ENCODE measurements around the gene RASGRP1. TPM values are rescaled to one million over a fixed set of nuclear protein-coding genes. Genes with fewer than 3 reads are reported as not detected.
A peak's percentile ranks its signal among the peaks of the same experiment; 100 is the strongest.

The RASGRP1 gene
- total and polyA plus RNA-seq, 10 of the 15 experiments (the other 5 are each of a cell fraction or from before 2014, with no cell fraction given) = 5.6 to 234 (median 20.9) TPM

DNA sequence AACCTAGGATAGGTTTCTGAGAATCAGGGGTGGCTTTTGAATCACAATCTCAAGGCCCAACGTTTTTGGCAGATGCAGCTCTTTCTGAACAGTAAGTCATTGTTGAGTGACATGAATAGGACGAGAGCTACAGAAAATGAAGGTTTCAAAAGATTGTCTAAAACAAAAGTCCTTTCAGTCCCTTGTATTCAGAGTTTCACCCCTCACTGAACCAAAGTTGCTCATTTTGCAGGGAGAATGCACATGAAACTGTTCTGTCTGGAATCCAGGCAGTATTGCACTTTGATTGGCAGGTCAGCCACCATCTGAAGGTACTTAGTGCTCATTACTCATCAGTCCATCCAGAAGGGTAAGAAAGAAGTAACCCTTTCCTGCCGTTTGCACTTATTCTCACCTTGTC is 24.1 kb upstream of the RASGRP1 start:
- Histone ChIP-seq H3K27ac (ENCODE audit: control insufficient read depth, insufficient read depth) (no peak overlapping the region), H3K4me2 (ENCODE audit: control insufficient read depth, insufficient read depth) (no peak overlapping the region), H4K20me1 (ENCODE audit: control insufficient read depth, insufficient read depth) (no peaks in the 10 kb centered on the region), H2AFZ (ENCODE audit: control insufficient read depth, low read depth, low read length) (no peak overlapping the region), H3K9me3 (replicated peaks; ENCODE audit: control insufficient read depth, insufficient read depth, low read length) (no peaks in the 10 kb centered on the region), H3K9ac (ENCODE audit: control insufficient read depth, insufficient read depth, low read length) (no peak overlapping the region), H3K79me2 (ENCODE audit: control insufficient read depth, insufficient read depth, low read length) (no peaks in the 10 kb centered on the region), H3K4me3 (no peak overlapping the region), H3K4me1 (ENCODE audit: control insufficient read depth, insufficient read depth, low read length) (no peaks in the 10 kb centered on the region), H3K36me3 (ENCODE audit: control insufficient read depth in 2 of 2, insufficient read depth in 2 of 2, low read length in 1 of 2) (no peaks in the 10 kb centered on the region), H3K27me3 (replicated peaks in 1 of 2; ENCODE audit: control insufficient read depth in 2 of 2, insufficient read depth in 2 of 2, low read length in 1 of 2) (no peaks in the 10 kb centered on the region)
- intact Hi-C loops (cut with micrococcal nuclease; ENCODE audit: unreplicated experiment) = no loop called here
- DNase-seq (ENCODE audit: low read depth, low spot score) (no peak), ATAC-seq (peak; percentile 21; the same call in 1 of the 3 replicates), FAIRE-seq (no peak)
- POLR2A ChIA-PET = interaction anchor here (1.0 to 2.4 kb wide), 5 partner anchors 9 to 111 kb away, joined by 3 to 6 read pairs (median 5); no protein-coding TSS in a partner anchor
- in situ Hi-C loops (cut with MboI) = no loop called here
- CTCF ChIA-PET = interaction anchor here (0.6 to 4.3 kb wide), 8 partner anchors 10 to 102 kb away, joined by 3 to 22 read pairs (median 4); partner anchors contain the start of gene RASGRP1
- 64% methylated on average over 3 of the region's 3 CpGs for WGBS (ENCODE audit: insufficient coverage, insufficient replicate concordance, low lambda C conversion rate, missing lambda C conversion rate)
- TF ChIP-seq FOS (IDR thresholded peaks at IDR 0.05; ENCODE audit: borderline replicate concordance, extremely low read depth, insufficient read length) (no peak), POLR2AphosphoS5 (IDR thresholded peaks at IDR 0.05; ENCODE audit: low read length) (no peak)
- TF ChIP-seq, protein P1, sequence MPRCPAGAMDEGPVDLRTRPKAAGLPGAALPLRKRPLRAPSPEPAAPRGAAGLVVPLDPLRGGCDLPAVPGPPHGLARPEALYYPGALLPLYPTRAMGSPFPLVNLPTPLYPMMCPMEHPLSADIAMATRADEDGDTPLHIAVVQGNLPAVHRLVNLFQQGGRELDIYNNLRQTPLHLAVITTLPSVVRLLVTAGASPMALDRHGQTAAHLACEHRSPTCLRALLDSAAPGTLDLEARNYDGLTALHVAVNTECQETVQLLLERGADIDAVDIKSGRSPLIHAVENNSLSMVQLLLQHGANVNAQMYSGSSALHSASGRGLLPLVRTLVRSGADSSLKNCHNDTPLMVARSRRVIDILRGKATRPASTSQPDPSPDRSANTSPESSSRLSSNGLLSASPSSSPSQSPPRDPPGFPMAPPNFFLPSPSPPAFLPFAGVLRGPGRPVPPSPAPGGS (IDR thresholded peaks at IDR 0.05; ENCODE audit: borderline replicate concordance, insufficient read depth, low read depth, low read length, poor library complexity, severe bottlenecking) = no peak
- TF ChIP-seq, protein P2, sequence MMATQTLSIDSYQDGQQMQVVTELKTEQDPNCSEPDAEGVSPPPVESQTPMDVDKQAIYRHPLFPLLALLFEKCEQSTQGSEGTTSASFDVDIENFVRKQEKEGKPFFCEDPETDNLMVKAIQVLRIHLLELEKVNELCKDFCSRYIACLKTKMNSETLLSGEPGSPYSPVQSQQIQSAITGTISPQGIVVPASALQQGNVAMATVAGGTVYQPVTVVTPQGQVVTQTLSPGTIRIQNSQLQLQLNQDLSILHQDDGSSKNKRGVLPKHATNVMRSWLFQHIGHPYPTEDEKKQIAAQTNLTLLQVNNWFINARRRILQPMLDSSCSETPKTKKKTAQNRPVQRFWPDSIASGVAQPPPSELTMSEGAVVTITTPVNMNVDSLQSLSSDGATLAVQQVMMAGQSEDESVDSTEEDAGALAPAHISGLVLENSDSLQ (IDR thresholded peaks at IDR 0.05) = peak; percentile 81
- no TSS peak for BruUV-seq (replicated peaks)
- RAD21 ChIA-PET (ENCODE audit: unreplicated experiment) = interaction anchor here (0.6 to 2.5 kb wide), 7 partner anchors 25 to 146 kb away, joined by 3 to 13 read pairs (median 4); partner anchors contain the start of gene RASGRP1
- SMC1A ChIA-PET (ENCODE audit: uncharacterized antibody, unreplicated experiment) = interaction anchor here (1.1 to 4.1 kb wide), 8 partner anchors 10 to 113 kb away, joined by 3 to 36 read pairs (median 8); no protein-coding TSS in a partner anchor

All from GM12878 (cell line).